OCI-LY7 (cell line): Measurements from ENCODE around the gene ADAMTS17.
"Not testable (repeated sequence)": the region's sequence is repeated elsewhere in the genome, so short reads cannot be mapped to it uniquely, and the experiment has no call there.

ENCODE experiments used
- EZH2phosphoT487 ChIP-seq: fragments of 200-600 bp; sonication (generic); IDR thresholded peaks from 2 replicates; pipeline ENCODE4 v1.6.1; 2018; ENCODE audit warnings: low read depth, borderline replicate concordance, mild to moderate bottlenecking, mixed run types, antibody characterized with exemption, low read length, moderate library complexity, mixed read lengths
- TF ChIP-seq, protein P1 (sequence below): fragments of 200-600 bp; sonication (generic); conservative IDR thresholded peaks from 2 replicates; pipeline ENCODE4 v1.5.1; 2014; ENCODE audit warnings: mild to moderate bottlenecking, antibody characterized with exemption, low read length, moderate library complexity, mixed read lengths

- TF ChIP-seq, protein P1, sequence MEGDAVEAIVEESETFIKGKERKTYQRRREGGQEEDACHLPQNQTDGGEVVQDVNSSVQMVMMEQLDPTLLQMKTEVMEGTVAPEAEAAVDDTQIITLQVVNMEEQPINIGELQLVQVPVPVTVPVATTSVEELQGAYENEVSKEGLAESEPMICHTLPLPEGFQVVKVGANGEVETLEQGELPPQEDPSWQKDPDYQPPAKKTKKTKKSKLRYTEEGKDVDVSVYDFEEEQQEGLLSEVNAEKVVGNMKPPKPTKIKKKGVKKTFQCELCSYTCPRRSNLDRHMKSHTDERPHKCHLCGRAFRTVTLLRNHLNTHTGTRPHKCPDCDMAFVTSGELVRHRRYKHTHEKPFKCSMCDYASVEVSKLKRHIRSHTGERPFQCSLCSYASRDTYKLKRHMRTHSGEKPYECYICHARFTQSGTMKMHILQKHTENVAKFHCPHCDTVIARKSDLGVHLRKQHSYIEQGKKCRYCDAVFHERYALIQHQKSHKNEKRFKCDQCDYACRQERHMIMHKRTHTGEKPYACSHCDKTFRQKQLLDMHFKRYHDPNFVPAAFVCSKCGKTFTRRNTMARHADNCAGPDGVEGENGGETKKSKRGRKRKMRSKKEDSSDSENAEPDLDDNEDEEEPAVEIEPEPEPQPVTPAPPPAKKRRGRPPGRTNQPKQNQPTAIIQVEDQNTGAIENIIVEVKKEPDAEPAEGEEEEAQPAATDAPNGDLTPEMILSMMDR = not testable (repeated sequence)
- not testable (repeated sequence) for TF ChIP-seq EZH2phosphoT487
Observed at GRCh38 chr15:99926532-99926931, 415.2 kb downstream of the ADAMTS17 start.
